ENCODE results near the gene MRPS2.

GRCh38 chr9:135487281-135488012 is 13.0 kb upstream of the MRPS2 start:
- TF ChIP-seq, protein P1, sequence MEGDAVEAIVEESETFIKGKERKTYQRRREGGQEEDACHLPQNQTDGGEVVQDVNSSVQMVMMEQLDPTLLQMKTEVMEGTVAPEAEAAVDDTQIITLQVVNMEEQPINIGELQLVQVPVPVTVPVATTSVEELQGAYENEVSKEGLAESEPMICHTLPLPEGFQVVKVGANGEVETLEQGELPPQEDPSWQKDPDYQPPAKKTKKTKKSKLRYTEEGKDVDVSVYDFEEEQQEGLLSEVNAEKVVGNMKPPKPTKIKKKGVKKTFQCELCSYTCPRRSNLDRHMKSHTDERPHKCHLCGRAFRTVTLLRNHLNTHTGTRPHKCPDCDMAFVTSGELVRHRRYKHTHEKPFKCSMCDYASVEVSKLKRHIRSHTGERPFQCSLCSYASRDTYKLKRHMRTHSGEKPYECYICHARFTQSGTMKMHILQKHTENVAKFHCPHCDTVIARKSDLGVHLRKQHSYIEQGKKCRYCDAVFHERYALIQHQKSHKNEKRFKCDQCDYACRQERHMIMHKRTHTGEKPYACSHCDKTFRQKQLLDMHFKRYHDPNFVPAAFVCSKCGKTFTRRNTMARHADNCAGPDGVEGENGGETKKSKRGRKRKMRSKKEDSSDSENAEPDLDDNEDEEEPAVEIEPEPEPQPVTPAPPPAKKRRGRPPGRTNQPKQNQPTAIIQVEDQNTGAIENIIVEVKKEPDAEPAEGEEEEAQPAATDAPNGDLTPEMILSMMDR (IDR thresholded peaks at IDR 0.05) = no peak
- TF ChIP-seq POLR2A (IDR thresholded peaks at IDR 0.05) = no peak
